Keratinocyte (primary cell): ENCODE data around the gene DEPDC1. TPM values are rescaled to one million over a fixed set of nuclear protein-coding genes. Genes with fewer than 3 reads are reported as not detected.

Experiments
- DNase-seq: peaks from one replicate; pipeline ENCODE4 v3.0.0-alpha.2; 2011; ENCODE audit warnings: low read depth, missing footprints, low spot score
- FAIRE-seq: peaks from 2 replicates; lab custom pipeline; 2011; peaks lifted over from hg19 to GRCh38; lab: Jason Lieb, UNC
- H2AFZ ChIP-seq: 2 replicates; pipeline ENCODE4 v1.6.0; 2012; ENCODE audit warnings: low read length, control low read depth, inconsistent platforms; ENCODE audit not compliant: control insufficient read depth
- H3K27ac ChIP-seq: 2 replicates; pipeline ENCODE4 v1.5.1; 2011; ENCODE audit warnings: low read length; ENCODE audit not compliant: control insufficient read depth, insufficient read depth
- H3K27me3 ChIP-seq: 3 replicates; pipeline ENCODE4 v1.6.0; 2011; ENCODE audit warnings: low read length; ENCODE audit not compliant: control insufficient read depth, insufficient read depth; ENCODE audit errors: extremely low read depth
- H3K36me3 ChIP-seq, 2 experiments: 2 replicates in 1 of 2; 3 replicates in 1 of 2; pipeline ENCODE4 v1.5.1; 2011; ENCODE audit warnings: low read length in 2 of 2, mild to moderate bottlenecking in 1 of 2; ENCODE audit not compliant: control insufficient read depth in 2 of 2, insufficient read depth in 2 of 2; ENCODE audit errors: extremely low read depth in 1 of 2
- H3K4me1 ChIP-seq: 3 replicates; pipeline ENCODE4 v1.5.1; 2011; ENCODE audit warnings: low read length; ENCODE audit not compliant: control insufficient read depth, insufficient read depth; ENCODE audit errors: extremely low read depth
- H3K4me2 ChIP-seq: 3 replicates; pipeline ENCODE4 v1.6.0; 2011; ENCODE audit warnings: low read depth, low read length; ENCODE audit not compliant: control insufficient read depth, insufficient read depth; ENCODE audit errors: extremely low read depth
- H3K4me3 ChIP-seq, 3 experiments: fragments of 200-600 bp in 1 of 3; sonication (generic) in 1 of 3; 2 replicates in 2 of 3; 3 replicates in 1 of 3; pipeline ENCODE4 v1.5.1; 2011 to 2016; ENCODE audit warnings: low read length in 3 of 3, mild to moderate bottlenecking in 3 of 3, control low read depth in 2 of 3, inconsistent platforms in 1 of 3, low read depth in 1 of 3, mixed read lengths in 1 of 3, mixed run types in 1 of 3, moderate library complexity in 1 of 3; ENCODE audit not compliant: control insufficient read depth in 2 of 3, insufficient read depth in 2 of 3; ENCODE audit errors: extremely low read depth in 1 of 3
- H3K79me2 ChIP-seq: 2 replicates; pipeline ENCODE4 v1.6.0; 2012; ENCODE audit warnings: low read length; ENCODE audit not compliant: control insufficient read depth, insufficient read depth
- H3K9ac ChIP-seq: 3 replicates; pipeline ENCODE4 v1.6.0; 2011; ENCODE audit warnings: low read length; ENCODE audit not compliant: control insufficient read depth, insufficient read depth; ENCODE audit errors: extremely low read depth
- H3K9me1 ChIP-seq: 3 replicates; pipeline ENCODE4 v1.6.0; 2011; ENCODE audit warnings: low read length; ENCODE audit not compliant: control insufficient read depth, insufficient read depth; ENCODE audit errors: extremely low read depth
- H3K9me3 ChIP-seq: 2 replicates; pipeline ENCODE4 v1.5.1; 2012; ENCODE audit warnings: low read depth, low read length; ENCODE audit not compliant: control insufficient read depth
- H4K20me1 ChIP-seq: 3 replicates; pipeline ENCODE4 v1.6.0; 2011; ENCODE audit warnings: low read length; ENCODE audit not compliant: control insufficient read depth, insufficient read depth; ENCODE audit errors: extremely low read depth
- CTCF ChIP-seq, 3 experiments: IDR thresholded peaks in 1 of 3; conservative IDR thresholded peaks in 1 of 3; optimal IDR thresholded peaks in 1 of 3; 2 replicates in 2 of 3; 3 replicates in 1 of 3; pipeline versions ENCODE3 to v1.5.1; 2011; ENCODE audit warnings: low read length in 3 of 3, mild to moderate bottlenecking in 3 of 3, moderate library complexity in 2 of 3, control low read depth in 1 of 3, inconsistent platforms in 1 of 3; ENCODE audit not compliant: insufficient read depth in 2 of 3; ENCODE audit errors: extremely low read depth in 1 of 3
- EZH2 ChIP-seq: IDR thresholded peaks from one replicate; pipeline ENCODE4 v1.6.1; 2012; ENCODE audit warnings: inconsistent platforms, mild to moderate bottlenecking, low read length, moderate library complexity
- dilution Hi-C: fragments of 300-500 bp; cut with MboI; formaldehyde crosslinking; loops from one replicate; pipeline ENCODE4 v1.7.0; 2020; ENCODE audit warnings: low sequenced_read_pairs; ENCODE audit not compliant: extremely low pct_ligation_motif_present
- polyA plus RNA-seq, 5 experiments: library from polyadenylated mRNA; depleted of rRNA in 3 of 5; stranded (reverse) in 3 of 5; stranded (forward) in 1 of 5; unstranded in 1 of 5; fragments of >200 nt; gene quantifications; 1 replicate in 1 of 5; 2 replicates in 3 of 5; 3 replicates in 1 of 5; pipeline versions ENCODE4 v1.2.1 to v1.2.3, GENCODE V29; 2011 to 2012; ENCODE audit warnings: missing spikeins in 2 of 5, low read depth in 1 of 5, low replicate concordance in 1 of 5

The DEPDC1 gene
- polyA plus RNA-seq, 1 donor (not counting 4 experiments of a cell fraction or from before 2014, with no cell fraction given), result 11.2 TPM

GRCh38 chr1:68442822-68443556, 53.9 kb downstream of the DEPDC1 start:
- H3K4me1 ChIP-seq, result no peaks in the 10 kb centered on the region
- peak; percentile 88 for FAIRE-seq
- no peak overlapping the region for H3K27ac ChIP-seq
- no peaks in the 10 kb centered on the region for H4K20me1 ChIP-seq
- H3K27me3 ChIP-seq, result no peaks in the 10 kb centered on the region
- no peak overlapping the region for H3K9ac ChIP-seq
- dilution Hi-C loops, result no loop called here
- H3K9me1 ChIP-seq, result no peaks in the 10 kb centered on the region
- no peak overlapping the region for H3K4me2 ChIP-seq
- H3K9me3 ChIP-seq, result no peaks in the 10 kb centered on the region
- peak; percentile 55 to 78 (median 59) for TF ChIP-seq CTCF (optimal IDR thresholded peaks at IDR 0.05 in 1 of 3, IDR thresholded peaks at IDR 0.05 in 1 of 3, conservative IDR thresholded peaks at IDR 0.05 in 1 of 3; ENCODE audit: extremely low read depth in 1 of 3, insufficient read depth in 2 of 3, low read length in 3 of 3)
- TF ChIP-seq EZH2, result no peak
- no peak overlapping the region for H2AFZ ChIP-seq
- no peaks in the 10 kb centered on the region for H3K36me3 ChIP-seq
- H3K4me3 ChIP-seq, result no peak overlapping the region
- H3K79me2 ChIP-seq, result no peaks in the 10 kb centered on the region
- peak; percentile 56 for DNase-seq

GRCh38 chr1:68442006-68442405, 54.9 kb downstream of the DEPDC1 start:
- H3K27ac ChIP-seq, result no peak overlapping the region
- H3K4me2 ChIP-seq, result no peak overlapping the region
- H2AFZ ChIP-seq, result no peak overlapping the region
- no peaks in the 10 kb centered on the region for H3K9me3 ChIP-seq
- no peaks in the 10 kb centered on the region for H3K36me3 ChIP-seq
- DNase-seq (no peak), FAIRE-seq (no peak)
- H3K9me1 ChIP-seq, result no peaks in the 10 kb centered on the region
- H3K79me2 ChIP-seq, result no peaks in the 10 kb centered on the region
- no peak overlapping the region for H3K9ac ChIP-seq
- H3K4me3 ChIP-seq, result no peak overlapping the region
- dilution Hi-C loops, result no loop called here
- H3K27me3 ChIP-seq, result no peaks in the 10 kb centered on the region
- no peaks in the 10 kb centered on the region for H4K20me1 ChIP-seq
- no peaks in the 10 kb centered on the region for H3K4me1 ChIP-seq
- TF ChIP-seq CTCF (optimal IDR thresholded peaks at IDR 0.05 in 1 of 3, IDR thresholded peaks at IDR 0.05 in 1 of 3, conservative IDR thresholded peaks at IDR 0.05 in 1 of 3; ENCODE audit: extremely low read depth in 1 of 3, insufficient read depth in 2 of 3, low read length in 3 of 3) (peak in 1 of 3 experiments; percentile 20), EZH2 (no peak)
